ENCODE results near the gene PHPT1.
"Not testable (repeated sequence)": the region's sequence is repeated elsewhere in the genome, so short reads cannot be mapped to it uniquely, and the experiment has no call there.

The PHPT1 gene

DNA sequence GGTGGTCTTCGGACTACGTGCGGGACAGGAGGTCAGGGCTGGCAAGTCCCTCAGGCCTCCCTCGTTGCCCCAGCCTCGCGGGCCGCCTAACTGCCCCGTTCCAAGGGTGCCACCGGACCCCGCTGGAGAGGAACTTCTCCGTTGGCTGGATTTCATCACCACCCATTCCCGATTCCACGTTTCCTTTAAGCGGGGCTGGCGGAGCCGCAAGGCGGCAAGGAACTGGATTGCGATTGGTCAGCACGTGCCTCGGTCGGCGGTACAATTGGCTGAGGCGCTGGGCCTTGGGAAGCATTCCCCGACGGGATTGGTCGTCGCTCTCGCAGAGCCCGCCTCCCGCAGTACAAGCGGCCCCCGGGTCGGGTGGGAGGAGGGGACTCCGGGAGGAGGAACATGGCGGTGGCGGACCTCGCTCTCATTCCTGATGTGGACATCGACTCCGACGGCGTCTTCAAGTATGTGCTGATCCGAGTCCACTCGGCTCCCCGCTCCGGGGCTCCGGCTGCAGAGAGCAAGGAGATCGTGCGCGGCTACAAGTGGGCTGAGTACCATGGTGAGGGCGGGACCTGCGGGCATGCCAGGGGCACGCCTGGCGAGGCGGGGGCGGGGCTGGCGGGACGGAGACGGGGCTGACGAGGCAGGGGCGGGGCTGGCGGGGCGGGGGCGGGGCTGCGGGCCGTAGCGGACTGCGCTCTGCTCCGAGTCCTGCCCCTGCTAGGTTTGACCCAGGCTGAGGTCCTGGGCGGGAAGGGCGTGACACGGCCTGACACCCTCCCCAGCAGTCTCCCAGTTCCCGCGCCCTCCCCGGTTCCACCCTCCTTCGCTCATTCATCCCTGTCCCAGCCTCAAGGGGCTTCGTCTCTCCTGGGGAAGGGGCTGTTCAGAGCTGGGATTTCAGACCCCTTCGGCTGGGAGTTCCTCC lies at the start of gene PHPT1:
TSS of gene PHPT1 (plus strand) at position 372 of the 922 bp plus-strand sequence. CDS start at position 394, 22 bp downstream.
- DNase-seq = peak; percentile 98
- in situ Hi-C loops (cut with MboI; ENCODE audit: low pct_unique_long_range_greater_than_20kb, low sequenced_read_pairs) = no loop called here

DNA sequence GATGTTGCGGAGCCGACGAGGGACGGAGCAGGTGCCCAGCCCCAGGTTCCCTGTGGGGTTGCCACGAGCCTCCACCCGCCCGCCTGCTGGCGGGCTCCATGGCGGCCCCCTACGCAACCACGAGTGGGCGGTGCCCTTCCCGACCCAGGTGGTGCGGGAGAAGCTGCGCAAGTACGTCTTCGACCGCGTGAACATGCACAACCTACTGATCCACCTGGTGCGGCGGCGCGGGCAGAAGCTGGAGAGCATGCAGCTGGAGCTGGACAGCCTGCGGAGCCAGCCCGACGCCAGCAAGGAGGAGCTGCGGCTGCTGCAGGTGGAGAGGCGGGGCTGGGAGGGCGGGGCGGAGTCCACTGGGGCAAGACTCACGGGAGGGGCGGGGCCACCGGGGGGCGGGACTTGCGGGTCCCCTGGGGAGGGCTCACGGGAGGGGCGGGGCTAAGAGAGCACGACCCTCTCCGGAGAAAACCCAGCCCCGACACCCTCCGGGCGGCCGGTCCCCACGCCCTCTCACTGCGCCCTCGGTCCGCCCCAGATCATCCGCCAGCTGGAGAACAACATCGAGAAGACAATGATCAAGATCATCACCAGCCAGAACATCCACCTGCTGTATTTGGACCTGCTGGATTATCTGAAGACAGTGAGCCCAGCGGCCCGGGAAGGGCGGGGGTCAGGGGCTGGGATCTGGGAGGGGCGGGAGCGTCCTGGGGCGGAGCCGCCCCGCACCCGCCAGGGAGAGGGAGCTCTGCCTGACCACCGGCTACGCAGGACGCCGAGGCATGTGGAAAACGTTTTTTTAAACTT lies 49.2 kb upstream of the PHPT1 start:
- DNase-seq = peak; percentile 72
- in situ Hi-C loops (cut with MboI; ENCODE audit: low pct_unique_long_range_greater_than_20kb, low sequenced_read_pairs) = no loop called here

GRCh38 chr9:136802321-136802720 lies 46.9 kb upstream of the PHPT1 start:
- no peak for DNase-seq
- in situ Hi-C loops (cut with MboI; ENCODE audit: low pct_unique_long_range_greater_than_20kb, low sequenced_read_pairs) = no loop called here

- in situ Hi-C loops (cut with MboI; ENCODE audit: low pct_unique_long_range_greater_than_20kb, low sequenced_read_pairs); DNase-seq: not testable (repeated sequence)
These were observed 46.1 kb upstream of the PHPT1 start for GRCh38 chr9:136803009-136803550.

DNA sequence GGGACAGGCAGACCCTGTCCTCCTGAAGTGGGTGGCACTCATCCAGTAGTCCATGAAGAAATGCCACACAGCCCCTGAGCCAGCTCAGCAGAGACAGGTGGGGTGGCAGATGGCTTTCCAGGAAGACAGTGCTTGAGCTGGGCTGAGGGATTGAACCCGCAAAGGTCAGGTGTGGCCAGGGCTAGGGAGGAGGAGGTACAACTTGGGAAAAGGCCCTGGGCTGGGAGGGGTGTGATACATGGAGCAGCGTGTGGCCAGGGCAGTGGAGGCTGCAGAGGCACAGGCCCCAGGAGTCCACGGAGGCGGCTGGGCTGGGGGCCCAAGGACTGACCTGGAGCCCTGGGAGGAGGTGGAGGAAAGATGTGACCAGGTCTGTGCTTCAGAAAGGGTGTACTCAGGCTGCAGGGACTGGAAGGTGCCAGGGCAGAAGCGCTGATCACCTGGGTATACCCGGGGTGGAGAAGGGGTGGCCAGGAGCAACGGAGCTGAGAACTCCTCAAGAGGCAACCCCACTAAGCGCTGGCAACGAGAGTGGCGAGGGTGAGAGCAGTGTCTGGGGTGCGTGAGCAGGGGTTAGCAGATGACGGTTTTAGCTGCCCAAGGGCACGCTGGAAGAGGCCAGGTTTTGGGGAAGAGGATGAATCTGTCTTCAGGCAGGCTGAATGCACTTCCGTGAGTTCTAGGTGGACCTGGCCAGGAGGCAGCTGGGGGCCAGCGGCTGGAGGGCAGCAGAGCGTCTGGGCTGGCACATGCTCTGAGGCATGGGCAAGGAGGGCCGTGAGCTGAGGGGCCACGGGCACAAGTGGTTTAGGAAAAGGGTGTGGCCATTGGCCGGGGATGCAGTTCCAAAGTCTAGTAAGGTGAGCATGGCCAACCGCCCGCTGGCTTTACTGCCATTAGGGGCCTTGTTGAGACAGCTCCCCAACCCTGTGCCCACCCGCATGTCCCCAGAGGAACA lies 45.4 kb upstream of the PHPT1 start:
- no peak for DNase-seq
- in situ Hi-C loops (cut with MboI; ENCODE audit: low pct_unique_long_range_greater_than_20kb, low sequenced_read_pairs) = no loop called here

DNA sequence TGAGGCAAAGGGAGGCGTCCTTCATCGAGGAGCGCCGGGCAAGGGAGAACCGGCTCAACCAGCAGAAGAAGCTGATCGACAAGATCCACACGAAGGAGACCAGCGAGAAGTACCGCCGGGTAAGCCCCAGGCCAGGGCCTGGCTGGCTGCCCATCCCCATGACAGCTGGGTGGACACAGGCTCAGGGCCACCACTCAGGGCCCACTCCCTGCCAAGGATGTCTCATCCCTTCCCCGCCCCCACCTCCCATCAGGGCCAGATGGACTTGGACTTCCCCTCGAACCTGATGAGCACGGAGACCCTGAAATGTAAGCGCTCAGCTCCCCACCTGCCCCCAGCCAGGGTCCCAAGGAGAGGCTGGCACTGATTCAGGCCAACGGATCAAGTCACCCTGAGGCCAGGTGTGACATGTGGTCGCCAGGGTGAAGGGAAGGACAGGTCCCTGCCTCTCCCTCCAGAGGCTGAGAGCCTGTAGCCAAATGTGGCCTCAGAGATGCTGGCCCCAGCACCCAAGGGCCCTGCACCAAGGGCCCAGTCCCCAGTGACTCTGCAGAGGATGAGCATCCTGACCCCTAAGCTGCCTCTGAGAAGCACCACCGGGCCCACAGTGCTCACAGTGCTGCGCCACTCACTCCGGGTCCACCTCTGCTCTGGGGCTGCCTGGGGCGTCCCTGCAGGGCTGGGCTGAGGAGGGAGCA lies 44.6 kb upstream of the PHPT1 start:
- in situ Hi-C loops (cut with MboI; ENCODE audit: low pct_unique_long_range_greater_than_20kb, low sequenced_read_pairs) = no loop called here
- DNase-seq = no peak

GRCh38 chr9:136805207-136805740 lies 43.9 kb upstream of the PHPT1 start:
- no peak for DNase-seq
- in situ Hi-C loops (cut with MboI; ENCODE audit: low pct_unique_long_range_greater_than_20kb, low sequenced_read_pairs) = no loop called here

GRCh38 chr9:136806067-136806466 lies 43.1 kb upstream of the PHPT1 start:
- DNase-seq = no peak
- in situ Hi-C loops (cut with MboI; ENCODE audit: low pct_unique_long_range_greater_than_20kb, low sequenced_read_pairs) = no loop called here

- in situ Hi-C loops (cut with MboI; ENCODE audit: low pct_unique_long_range_greater_than_20kb, low sequenced_read_pairs) = no loop called here
- no peak for DNase-seq
These were observed 42.5 kb upstream of the PHPT1 start for GRCh38 chr9:136806631-136807201.

GRCh38 chr9:136807281-136808074 lies 41.7 kb upstream of the PHPT1 start, which contains the start of gene RABL6:
RABL6 (plus strand) TSS chr9:136807948; CDS start chr9:136808197, 249 bp downstream.
- in situ Hi-C loops (cut with MboI; ENCODE audit: low pct_unique_long_range_greater_than_20kb, low sequenced_read_pairs) = no loop called here
- peak; percentile 86 for DNase-seq

GRCh38 chr9:136808075-136808805 lies 41.0 kb upstream of the PHPT1 start:
- DNase-seq = no peak
- in situ Hi-C loops (cut with MboI; ENCODE audit: low pct_unique_long_range_greater_than_20kb, low sequenced_read_pairs) = no loop called here

DNA sequence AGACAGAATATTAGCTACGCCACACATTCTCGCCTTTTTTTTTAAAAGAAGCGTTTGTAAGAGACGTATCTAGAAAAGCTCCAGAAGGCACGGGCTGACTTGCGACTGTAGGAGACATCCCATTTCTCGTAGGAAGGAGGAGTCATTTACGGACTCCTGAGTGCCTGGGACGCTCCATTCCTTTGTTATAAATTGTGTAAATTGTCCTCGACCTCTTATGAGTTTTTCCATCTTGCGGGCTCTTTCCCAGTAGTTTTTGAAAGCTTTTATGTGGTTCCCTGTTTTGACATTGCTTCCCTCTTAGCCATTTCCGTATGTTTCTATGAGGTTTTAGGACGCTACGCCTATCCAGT lies 40.4 kb upstream of the PHPT1 start:
- in situ Hi-C loops (cut with MboI; ENCODE audit: low pct_unique_long_range_greater_than_20kb, low sequenced_read_pairs) = no loop called here
- peak; percentile 43 for DNase-seq

DNA sequence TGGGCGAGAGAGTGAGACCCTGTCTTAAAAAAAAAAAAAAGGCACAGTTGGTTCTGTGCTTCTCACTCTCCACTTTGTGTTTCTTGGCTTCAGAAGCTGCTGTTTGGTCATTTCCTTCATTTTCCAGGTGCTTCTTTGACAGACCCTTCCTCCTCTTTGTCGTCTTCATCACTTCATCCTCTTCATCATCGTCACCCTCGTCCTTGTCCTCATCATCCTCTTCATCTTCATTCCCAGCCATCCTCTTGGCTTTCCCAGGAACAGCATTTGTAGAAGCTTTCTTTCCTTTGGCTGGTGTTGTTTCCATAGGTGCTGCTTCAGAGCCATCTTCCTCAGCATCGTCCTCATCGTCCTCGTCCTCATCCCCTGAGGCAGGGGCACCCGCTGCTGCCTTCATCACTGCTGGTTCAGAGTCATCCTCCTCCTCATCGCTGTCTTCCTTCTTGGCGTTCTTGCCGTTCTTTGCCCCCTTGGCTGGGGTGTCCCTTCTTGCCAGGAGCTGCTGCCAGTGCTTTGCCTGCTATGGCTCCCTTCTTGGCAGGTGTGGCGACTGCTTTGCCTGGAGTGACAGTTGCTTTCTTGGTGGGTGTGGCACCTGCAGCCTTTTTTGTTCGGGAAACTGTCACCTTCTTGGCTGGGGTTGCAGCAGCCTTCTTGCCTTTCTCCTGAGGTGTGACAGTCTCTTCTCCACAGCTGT lies 34.3 kb upstream of the PHPT1 start:
- in situ Hi-C loops (cut with MboI; ENCODE audit: low pct_unique_long_range_greater_than_20kb, low sequenced_read_pairs) = no loop called here
- no peak for DNase-seq

DNA sequence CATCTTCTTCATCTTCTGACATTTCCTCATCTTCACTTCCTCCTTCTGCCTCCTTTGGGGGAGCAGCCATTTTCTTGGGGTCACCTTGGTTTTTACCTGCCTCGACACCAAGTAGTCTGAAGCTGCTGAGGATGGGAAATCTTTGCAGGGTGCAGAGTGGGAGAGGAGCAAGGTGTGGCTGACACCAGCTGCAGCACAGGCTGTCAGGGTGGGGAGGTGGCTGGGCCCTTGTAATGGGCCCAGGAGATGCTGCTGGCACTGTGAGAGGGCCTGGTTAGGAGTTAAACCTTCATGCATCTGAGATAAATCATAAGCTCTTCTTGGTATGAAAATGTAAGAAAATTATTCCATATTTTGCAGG lies 33.8 kb upstream of the PHPT1 start:
- in situ Hi-C loops (cut with MboI; ENCODE audit: low pct_unique_long_range_greater_than_20kb, low sequenced_read_pairs) = no loop called here
- no peak for DNase-seq

GRCh38 chr9:136820971-136821825 lies 28.0 kb upstream of the PHPT1 start:
- in situ Hi-C loops (cut with MboI; ENCODE audit: low pct_unique_long_range_greater_than_20kb, low sequenced_read_pairs) = no loop called here
- DNase-seq = no peak

Measured in KBM-7 (cell line).